ENCODE results near the gene MLC1.

The MLC1 gene

DNA sequence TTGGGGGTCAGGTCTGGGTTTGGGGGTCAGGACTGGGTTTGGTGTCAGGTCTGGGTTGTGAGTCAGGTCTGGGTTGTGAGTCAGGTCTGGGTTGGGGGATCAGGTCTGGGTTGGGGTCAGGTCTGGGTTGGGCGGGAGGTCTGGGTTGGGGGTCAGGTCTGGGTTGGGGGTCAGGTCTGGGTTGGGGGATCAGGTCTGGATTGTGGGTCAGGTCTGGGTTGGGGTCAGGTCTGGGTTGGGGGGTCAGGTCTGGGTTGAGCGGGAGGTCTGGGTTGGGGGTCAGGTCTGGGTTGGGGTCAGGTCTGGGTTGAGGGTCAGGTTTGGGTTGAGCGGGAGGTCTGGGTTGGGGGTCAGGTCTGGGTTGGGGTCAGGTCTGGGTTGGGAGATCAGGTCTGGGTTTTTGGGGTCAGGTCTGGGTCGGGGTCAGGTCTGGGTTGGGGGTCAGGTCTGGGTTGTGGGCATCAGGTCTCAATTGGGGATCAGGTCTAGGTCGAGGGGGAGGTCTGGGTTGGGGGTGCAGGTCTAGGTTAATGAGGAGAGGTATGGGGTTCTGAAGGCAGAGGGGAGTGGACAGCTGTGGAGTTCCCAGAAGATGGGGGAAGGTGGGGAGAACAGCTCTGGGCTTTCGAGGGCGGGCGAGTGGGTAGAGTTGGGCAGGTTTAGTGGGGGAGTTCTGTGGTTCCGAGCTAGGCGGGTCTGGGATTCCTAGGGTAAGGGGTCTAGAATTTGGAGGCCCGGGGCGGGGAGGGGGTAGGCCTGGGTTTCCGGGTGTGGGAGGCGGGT, 27.8 kb downstream of the MLC1 start:
- DNase-seq: no peak

DNA sequence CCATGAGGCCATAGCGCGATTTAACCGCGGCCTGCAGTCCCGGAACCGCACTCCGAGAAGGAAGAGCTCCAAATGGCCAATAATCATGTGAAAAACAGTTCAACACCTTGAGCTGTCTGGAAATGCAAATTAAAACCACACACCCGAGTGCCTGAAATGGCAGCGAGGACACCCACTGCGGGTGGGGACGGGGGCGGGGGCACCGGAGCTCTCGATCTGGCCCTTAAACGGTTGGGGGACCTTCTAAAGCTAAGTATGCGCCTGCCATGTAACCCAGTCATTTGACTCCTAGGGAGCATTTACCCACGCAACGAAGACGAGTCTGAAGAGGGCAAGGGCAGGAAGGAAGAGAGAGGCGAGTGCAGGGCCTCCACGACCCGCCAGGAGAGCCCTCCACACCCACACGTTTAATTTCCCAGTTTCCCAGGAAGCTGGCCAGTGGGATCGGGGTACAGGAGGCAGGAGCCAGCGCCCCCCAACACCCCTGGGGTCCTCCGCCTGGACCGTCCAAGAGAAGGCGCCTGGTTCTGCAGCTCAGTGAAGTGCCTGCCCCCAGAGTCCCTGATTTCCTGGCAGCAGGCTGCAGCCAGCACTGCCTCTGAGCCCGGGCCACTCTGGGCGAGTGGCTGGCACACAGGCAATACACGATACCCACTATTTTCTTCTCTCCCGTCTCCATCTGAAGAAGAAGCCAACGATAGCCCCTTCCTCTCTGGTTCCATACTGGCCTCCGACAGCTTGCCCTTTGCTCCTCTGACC, 28.8 kb downstream of the MLC1 start:
- no peak for DNase-seq

DNA sequence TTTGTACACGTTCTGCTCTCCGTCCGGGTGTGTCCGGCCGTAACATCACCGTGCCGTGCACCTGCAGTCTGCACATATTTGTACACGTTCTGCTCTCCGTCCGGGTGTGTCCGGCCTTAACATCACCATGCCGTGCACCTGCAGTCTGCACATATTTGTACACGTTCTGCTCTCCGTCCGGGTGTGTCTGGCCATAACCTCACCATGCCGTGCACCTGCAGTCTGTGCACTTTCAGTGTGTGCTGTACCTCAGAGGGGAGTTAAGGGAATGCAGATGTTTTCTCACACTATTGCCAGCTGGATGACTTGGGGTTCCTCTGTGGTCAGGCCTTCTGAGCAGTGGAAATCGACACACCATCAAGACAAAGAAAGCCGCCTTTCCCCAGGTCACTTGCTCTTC, 31.4 kb downstream of the MLC1 start:
- no peak for DNase-seq

DNA sequence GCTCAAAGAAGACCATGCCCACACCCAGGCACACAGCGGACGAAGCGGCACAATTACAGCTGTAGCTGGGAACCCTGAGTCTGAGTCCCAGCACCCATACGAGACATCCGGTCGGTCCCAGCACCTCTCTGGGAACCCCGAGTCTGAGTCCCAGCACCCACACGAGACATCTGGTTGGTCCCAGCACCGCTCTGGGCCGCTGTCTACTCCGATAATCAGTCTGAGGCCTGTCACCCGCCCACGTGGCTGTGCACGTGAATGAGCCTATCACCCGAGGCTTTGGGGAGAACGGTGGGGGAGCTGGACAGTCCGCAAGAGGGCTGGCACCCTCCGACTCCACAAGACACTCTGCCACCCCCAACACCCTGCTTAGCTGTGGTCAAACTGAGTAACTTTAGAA, 33.3 kb downstream of the MLC1 start:
- no peak for DNase-seq

DNA sequence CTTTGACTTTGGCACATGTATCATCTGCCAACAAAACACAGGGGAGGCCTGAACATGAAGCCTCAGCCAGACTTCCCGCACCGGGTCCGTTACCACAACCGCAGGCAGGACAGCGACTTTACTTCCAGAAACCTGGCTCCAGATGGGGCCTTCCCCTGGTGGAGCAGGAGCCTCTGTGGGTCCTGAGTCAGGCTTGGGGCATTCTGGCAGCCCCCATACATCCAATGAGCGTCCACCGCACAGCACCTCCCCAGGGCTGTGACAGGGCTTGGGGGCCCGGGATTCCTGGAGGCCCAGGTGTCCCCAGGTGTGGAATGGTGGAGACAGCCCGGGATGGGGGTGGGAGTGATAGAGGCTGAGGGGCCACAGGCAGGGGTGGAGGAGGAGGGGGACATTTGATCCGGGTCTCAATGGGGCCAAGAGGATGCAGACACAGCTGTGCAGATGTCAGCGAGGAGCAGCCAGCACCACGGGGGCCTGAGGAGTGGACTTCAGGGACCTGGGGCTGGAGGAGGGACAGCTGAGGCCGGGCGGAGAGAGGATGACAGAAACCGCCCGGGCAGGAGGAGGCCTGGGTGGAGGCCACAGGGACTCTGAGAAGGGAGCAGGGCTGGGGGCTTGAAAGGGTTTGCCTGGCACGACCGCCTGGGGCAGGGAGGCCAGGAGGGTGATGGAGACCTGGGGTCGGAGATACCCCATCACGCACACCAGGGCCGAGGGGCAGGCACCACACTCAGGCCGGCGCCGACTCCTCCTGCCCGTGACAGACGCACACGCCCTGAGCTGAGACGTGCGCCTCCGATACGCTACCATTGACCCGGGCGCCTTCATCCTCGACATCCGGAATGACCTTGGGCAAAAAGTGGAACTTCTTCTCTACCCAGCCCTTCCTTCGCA, 35.7 kb downstream of the MLC1 start:
- no peak for DNase-seq

DNA sequence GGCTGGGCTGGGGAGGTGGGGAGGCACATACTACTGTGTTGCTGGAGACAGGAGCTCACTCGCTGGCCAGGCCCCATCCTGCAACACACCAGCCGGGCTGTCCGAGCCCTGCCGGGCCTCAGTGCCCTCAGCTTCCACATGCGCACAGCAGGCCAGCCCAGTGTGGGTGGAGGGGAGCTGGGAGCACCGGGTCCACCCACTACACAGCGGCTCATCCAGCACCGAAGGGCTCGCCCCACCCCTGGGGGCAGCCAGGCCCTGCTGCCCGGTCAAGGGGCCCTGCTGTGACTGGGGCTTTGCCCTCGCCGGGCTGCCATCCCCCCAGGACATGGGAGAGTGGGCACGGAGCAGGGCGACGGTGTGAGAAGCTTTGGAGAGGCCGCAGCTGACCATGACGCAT, 36.4 kb downstream of the MLC1 start:
- DNase-seq: no peak

DNA sequence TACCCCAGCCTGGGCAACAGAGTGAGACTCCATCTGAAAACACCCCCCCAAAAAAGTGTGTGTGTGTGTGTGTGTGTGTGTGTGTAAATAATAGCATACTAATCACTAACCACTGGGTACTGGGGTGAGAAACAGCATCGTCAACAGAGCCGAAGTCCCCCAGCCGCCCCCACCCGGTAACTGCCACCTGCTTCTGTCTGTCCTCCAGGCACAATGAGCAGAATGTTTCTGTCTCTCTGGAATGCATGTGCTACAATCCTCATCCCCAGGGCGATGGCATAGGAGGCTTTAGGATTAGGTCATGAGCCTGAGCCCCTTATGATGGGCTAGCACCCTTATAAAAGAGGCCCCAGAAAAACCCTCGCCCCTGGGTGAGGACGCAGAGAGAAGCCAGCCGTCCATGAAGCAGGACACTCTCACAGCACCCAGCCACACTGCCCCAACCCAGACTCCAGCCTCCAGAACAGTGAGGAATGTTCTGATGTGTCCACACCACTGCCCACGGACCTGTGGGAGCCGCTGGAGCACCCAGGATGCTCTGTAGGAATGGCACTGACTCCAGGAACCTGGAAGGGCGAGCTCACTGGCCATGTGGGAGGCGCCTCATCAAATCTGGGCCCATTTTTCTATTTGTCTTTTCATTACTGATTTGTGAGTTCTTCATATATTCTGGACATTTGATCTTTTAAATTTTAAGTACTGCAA, 37.0 kb downstream of the MLC1 start:
- DNase-seq: no peak

DNA sequence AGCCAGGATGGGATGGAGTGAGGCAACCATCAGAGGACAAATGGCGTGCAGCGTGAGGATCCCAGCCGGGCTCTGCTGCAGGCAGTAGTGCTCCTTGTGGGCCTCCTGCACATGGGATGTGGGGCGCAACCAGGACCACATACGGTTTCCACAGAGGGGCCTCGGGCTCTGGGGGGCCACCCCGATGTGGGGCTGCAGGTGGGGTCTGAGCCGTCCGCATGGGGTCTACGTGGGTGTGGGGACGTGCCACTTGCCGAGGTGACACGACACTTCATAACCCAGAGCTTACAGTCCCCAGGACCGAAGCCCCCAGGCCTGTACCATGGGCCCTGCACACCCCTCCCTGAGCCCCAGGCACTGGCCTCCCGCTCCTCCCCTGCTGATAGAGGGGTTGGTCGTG, 37.9 kb downstream of the MLC1 start:
- no peak for DNase-seq

DNA sequence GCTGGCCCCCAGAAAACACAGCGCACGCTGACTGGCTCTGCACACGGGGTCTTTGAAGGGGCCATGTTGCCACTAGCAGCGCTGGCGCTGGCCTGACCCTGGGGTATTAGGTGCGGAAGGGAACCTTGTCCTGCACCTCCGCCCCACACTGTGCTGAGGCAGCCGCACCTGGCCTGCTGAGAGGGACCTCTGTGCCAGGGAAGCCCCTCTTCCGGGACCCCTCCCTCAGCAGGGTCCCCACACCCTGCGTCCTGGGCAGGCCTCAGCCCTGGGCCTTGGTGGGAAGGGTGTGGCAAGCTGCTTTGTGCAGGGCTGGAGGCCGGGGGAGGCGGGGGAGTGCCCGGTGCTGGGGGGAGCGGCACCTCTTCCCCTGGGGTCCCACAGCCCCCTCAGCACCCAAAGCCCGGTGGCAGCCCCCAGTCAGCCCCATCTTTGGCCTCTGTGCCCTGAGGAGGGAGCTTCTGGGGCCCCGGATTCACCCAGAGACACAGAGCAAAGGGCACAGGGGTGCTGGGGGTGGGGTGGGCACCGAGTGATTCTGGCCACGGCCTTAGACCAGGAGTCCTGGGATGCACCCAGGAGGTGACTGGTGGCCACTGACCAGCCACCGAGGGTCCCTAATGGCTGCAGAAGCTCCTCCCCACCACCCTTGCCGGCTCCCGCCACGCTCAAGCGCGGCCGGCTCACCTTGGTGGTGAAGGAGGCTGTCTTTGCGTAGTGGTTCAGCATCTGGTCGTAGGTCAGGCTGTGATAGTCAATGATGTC, 38.6 kb downstream of the MLC1 start:
- DNase-seq: no peak

DNA sequence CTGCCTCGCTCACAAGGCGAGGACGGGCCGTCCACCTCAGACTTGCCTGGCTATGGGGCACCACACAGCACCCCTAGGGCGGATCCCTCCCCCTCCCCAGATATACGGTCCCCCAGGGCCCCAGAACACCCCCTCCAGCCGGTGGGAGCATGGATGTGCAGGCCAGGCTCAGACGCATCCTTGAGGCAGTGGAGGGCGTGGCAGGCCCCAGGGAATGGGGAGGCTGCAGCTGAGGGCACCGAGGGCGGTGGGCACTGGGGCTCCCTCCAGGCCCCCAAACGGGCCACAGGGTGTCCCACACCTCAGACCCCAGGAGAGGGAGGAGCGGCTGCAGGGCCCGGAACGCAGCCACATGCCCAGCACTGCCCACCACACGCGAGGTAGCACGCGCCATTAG, 39.2 kb downstream of the MLC1 start:
- no peak for DNase-seq

DNA sequence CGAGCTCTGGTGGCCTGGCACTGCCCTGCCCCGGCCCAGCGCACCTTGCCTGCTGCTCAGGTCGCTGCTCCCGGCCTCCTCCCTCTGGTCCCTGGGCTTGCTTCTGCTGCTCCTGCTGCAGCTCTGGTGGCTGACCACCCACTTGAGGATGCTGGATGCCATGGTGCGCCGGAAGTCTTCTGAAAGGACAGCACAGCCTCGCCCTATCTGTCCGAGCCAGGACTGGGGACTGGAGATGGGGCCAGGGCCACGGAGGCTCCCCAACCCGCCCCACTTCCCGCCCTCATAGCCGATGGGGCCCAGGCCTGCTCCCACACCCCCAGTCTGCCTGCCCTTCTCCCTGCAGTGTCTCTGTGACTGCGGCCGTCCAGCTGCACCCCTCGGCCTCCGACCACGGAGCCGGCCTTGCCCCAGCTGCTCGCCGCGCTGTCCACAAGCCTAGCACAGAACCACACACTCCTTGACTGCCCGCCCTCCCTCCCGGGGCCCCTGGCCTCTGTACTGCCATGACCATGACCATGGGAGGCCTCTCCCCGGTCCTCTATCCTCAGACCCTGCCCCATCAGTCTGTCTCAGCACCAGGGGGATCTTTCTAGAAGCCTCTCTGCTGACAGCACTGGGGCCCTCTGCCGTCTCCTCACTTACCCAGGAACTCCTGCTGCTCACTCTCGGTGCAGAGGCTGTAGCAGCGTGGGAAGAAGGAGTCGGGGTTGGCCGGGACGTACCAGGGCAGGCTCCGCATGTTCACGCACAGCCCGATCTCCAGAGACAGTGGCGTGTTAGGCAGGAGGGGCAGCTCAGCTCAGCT, 39.8 kb downstream of the MLC1 start:
- DNase-seq: no peak

DNA sequence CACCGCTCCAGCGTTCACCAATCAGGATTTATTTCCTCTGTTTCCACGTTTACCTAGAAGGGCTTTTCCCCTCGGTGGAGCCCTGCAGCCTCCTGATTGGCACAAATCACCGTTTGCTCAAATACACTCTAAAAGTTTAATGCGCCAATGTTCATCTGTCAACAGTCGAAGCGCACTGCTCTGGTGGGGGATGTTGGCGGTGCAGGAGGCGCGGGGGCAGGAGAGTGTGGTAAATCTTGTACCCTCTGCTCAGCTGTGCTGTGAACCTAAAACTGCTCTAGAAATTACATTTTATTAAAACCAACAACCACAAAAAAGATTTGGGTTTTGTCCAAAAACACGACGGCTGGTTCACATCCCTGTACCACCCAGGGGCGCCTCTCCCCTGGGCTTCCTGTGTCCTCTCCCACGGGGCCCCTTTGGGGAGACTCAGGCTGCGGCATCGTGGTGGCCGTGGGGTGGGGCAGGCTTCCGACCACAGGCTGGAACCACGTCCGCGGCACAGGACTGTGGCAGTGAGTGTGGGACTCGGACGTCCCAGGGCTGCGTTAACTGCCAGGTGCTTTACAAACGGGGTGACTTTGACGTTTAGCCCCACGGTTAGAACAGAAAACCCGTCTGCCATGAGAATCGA, 40.6 kb downstream of the MLC1 start:
- DNase-seq: no peak

DNA sequence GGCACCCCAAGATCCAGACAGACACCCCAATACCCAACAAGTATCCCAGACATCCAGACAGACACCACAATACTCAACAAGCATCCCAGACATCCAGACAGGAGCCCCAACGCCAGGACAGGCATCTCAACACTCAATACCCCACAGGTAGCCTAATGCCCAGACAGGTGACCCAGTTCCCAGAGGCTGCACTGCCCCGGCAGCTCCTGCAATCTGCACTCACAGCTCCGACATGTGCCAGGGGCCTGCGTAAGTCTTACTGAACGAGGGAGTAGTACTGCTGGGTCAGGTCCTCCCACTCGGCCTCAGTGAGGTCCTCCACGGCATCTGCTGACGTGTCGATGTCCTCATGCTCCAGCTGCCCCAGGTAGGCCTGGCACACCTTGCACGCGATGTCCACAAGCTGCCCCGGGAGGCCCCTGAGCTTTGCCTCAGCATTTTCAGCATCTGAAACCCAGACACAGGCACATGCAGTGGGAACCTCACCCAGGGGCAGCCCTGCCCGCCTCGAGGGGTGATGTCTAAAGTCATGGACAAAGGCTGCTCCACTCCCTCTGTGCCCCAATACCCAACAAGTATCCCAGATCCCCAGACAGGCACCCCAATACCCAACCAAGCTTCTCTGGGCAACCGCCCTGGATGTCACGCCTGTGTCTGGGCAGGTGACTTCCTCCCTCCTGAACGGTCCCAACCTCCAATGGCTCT, 43.7 kb downstream of the MLC1 start:
- no peak for DNase-seq

DNA sequence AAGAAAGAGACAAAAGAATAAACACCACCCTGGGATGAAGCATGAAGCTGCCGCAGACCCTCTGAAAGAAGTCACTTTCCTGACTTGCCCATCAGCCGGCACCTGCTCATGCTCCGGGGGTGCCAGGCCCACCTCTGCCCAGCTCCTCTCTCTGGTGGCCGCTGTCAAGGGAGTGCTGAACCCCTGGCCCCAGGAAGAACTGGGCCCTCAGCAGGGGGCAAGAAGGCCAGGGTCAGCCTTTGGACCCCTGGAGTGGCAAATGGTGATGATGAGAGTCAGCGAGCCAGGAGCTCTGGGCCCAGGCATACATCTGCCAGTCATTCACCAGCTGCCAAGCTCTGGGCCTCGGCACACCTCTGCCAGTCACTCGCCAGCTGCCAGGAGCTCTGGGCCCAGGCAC, 44.5 kb downstream of the MLC1 start:
- DNase-seq: no peak

DNA sequence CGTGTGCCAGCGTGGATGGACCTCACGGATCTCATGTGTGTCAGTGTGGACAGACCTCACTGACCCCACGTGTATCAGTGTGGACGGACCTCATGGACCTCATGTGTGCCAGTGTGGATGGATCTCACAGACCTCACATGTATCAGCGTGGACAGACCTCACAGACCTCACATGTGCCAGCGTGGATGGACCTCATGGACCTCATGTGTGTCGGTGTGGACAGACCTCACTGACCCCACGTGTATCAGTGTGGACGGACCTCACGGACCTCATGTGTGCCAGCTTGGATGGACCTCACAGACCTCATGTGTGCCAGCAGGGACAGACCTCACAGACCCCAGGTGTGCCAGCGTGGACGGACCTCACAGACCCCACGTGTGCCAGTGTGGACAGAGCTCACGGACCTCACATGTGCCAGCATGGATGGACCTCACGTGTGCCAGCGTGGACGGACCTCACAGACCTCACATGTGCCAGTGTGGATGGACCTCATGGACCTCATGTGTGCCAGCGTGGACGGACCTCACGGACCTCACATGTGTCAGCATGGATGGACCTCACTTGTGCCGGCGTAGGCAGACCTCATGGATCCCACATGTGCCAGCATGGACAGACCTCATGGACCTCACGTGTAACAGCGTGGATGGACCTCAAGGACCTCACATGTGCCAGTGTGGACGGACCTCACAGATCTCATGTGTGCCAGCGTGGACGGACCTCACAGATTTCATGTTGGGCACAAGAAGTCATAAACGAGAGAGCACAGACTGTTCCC, 45.4 kb downstream of the MLC1 start:
- DNase-seq: no peak

DNA sequence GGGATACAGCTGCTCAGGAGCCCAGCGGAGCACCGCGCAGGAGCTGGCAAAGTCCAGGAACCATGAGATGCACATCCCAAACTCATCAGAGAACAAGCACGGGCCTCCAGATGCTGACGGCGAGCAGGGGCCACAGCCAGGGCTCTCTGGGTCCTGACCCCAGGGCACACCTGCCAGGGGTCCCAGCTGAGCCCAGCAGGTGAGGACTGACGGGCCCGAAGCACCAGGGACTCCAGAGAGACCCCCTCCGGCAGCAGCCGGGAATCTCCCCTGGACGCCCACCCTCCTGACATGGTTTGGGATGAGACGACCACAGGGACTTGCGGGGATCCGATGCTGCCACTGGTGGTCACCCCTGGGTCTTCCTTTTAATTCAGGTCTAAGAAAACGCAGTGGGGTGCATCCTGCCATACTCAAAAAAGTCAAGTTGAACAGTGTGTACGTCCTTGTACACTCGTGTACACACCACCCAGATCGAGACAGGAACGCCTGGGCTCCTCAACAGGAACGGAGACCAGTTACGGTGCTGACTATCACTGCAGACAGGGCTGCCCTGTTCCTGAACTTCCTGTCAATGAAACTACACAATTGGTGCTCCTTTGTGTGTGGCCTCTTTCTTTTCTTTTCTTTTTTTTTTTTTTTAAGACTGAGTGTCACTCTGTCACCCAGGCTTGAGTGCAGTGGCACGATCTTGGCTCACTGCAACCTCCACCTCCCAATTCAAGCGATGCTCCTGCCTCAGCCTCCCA, 49.1 kb downstream of the MLC1 start:
- DNase-seq: no peak

DNA sequence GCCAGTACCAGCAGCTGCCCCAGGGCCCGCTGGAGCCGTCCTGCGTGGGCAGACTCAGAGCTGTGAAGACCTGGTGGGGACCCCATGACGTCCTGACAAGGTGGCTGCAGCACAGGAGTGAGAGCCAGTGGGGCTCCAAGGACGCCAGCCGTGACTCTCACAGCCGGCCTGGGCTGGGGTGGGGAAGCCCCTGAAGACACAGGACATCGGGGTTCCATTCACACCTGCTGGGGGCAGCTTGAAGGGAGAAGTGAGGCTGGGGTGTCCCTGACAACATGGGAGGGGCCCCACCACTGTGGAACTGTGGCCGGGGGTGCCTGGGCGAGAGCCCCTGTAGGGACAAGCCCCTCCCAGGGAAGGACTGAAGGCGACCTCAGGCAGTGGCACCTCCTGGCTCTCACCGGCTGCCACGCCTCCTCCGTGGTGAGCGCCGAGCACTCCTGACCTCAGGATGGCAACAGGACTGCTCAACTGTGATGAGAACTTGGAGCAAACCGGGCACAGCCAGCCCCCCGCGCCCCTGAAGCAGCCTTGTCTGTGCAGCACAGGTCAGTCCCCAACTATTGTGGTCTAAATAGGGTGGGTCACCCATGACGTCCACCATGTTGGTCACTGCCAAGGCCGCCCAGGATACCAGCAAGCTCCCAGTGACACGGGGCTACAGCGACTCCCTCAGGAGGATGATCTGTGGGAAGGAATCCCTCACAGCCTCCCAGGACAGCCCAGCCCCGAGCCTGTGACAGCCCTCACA, 49.9 kb downstream of the MLC1 start:
- no peak for DNase-seq

All from central memory CD4-positive, alpha-beta T cell (primary cell).